ENCODE data around the gene TCF7. TPM values are rescaled to one million over a fixed set of nuclear protein-coding genes. Genes with fewer than 3 reads are reported as not detected.

Gene TCF7
- total RNA-seq, 6 experiments from 2014 or later, result 0.99 to 3.9 (median 3.2) TPM

DNA sequence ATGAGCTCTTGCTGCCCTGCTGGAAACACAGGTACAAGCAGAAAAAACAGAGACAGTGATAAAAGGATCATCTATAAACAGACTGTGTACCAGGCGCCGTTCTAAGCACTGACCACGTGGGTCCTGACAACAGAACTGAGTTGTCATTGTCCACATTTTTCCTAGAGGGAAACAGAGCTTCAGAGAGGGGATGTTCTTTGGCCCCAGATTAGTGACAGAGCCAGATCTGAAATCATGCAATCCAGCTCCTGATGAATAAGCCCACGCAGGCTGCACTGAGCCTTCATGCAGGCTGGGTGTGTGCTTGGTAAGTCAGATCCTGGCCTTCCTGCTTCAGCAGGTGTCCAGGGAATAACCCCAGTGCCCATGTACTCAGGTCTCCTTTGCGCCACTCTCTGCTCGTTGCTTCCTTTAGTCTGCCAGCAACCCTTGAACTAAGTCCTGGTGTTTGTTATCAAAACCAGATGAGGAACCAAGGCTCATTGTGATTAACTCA lies 22.8 kb upstream of the TCF7 start:
- TF ChIP-seq, protein P1, sequence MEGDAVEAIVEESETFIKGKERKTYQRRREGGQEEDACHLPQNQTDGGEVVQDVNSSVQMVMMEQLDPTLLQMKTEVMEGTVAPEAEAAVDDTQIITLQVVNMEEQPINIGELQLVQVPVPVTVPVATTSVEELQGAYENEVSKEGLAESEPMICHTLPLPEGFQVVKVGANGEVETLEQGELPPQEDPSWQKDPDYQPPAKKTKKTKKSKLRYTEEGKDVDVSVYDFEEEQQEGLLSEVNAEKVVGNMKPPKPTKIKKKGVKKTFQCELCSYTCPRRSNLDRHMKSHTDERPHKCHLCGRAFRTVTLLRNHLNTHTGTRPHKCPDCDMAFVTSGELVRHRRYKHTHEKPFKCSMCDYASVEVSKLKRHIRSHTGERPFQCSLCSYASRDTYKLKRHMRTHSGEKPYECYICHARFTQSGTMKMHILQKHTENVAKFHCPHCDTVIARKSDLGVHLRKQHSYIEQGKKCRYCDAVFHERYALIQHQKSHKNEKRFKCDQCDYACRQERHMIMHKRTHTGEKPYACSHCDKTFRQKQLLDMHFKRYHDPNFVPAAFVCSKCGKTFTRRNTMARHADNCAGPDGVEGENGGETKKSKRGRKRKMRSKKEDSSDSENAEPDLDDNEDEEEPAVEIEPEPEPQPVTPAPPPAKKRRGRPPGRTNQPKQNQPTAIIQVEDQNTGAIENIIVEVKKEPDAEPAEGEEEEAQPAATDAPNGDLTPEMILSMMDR (IDR thresholded peaks at IDR 0.05), result no peak
- no peak for DNase-seq
- H3K4me1 Mint-ChIP-seq (ENCODE audit: low read depth), result no peaks in the 10 kb centered on the region
- peaks cover 55% of the 10 kb centered on the region for H3K27me3 Mint-ChIP-seq (ENCODE audit: insufficient read depth)
- no peak overlapping the region for H3K27ac Mint-ChIP-seq
- no peaks in the 10 kb centered on the region for H3K9me3 Mint-ChIP-seq
- H3K4me3 Mint-ChIP-seq, result no peak overlapping the region
- H3K36me3 Mint-ChIP-seq (ENCODE audit: low read depth), result no peaks in the 10 kb centered on the region

DNA sequence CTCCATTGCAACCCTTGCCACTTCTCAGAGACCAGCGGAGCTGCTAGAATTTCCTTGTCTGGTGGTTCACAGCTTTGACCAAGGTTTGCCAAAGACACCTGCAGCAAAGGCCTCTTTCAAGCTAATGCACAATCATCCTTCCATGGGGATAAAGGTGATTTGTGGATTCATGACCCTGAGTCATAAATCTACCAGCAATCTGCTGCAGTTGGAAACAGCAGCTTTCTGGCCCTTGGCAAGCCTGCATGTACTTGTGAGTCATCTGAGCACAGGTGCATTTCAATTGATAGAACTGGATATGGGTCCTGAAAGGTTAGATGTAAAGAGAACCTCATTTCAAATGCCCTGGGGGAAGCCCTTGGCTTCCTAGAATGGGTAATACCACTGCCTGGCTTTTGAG lies 21.6 kb upstream of the TCF7 start:
- Mint-ChIP-seq H3K9me3 (no peaks in the 10 kb centered on the region), H3K36me3 (ENCODE audit: low read depth) (no peaks in the 10 kb centered on the region), H3K4me1 (ENCODE audit: low read depth) (no peaks in the 10 kb centered on the region), H3K27me3 (ENCODE audit: insufficient read depth) (peaks cover 51% of the 10 kb centered on the region), H3K4me3 (no peak overlapping the region), H3K27ac (no peak overlapping the region)
- TF ChIP-seq, protein P1 (IDR thresholded peaks at IDR 0.05), result no peak
- DNase-seq, result no peak

DNA sequence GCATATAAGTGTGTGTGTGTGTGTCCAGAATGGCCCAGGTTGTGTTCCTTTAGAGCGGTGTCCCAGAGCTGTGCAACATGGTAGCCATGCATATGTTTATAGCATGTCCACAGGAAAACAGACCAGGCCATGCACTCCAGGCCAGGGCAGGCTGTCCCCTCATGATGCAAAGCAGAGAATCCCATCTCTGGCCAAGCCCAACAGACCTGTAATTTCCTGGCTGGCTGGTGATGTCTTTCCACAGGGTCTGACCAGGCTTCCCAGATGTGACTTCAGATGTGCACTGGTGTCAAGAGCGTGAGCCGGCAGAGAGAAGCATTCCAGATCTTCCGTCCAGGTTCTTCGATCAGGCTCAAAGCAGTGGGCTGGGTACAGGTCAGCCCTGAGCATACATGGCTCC lies 21.1 kb upstream of the TCF7 start:
- H3K4me3 Mint-ChIP-seq, result no peak overlapping the region
- no peak for DNase-seq
- H3K9me3 Mint-ChIP-seq, result no peaks in the 10 kb centered on the region
- H3K27me3 Mint-ChIP-seq (ENCODE audit: insufficient read depth), result peaks cover 50% of the 10 kb centered on the region
- no peaks in the 10 kb centered on the region for H3K4me1 Mint-ChIP-seq (ENCODE audit: low read depth)
- no peaks in the 10 kb centered on the region for H3K36me3 Mint-ChIP-seq (ENCODE audit: low read depth)
- H3K27ac Mint-ChIP-seq, result no peak overlapping the region
- TF ChIP-seq, protein P1 (IDR thresholded peaks at IDR 0.05), result no peak

DNA sequence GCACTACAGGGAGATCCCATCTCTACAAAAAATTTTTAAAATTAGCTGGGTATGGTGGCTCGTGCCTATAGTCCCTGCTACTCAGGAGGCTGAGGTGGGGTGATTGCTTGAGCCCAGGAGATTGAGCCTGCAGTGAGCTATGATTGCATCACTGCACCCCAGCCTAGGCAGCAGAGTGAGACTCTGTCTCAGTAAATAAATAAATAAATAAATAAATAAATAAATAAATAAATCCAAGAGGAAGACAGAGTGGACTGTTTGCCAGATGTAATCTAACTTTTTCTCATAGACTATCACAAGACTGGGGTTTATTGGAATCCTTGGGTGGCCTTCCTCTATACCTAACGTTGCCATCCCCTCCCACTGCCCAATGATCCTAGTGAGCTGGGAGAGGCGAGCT lies 19.2 kb upstream of the TCF7 start:
- Mint-ChIP-seq H3K27ac (no peak overlapping the region), H3K36me3 (ENCODE audit: low read depth) (no peaks in the 10 kb centered on the region), H3K9me3 (no peaks in the 10 kb centered on the region), H3K4me1 (ENCODE audit: low read depth) (peaks cover 4% of the 10 kb centered on the region), H3K4me3 (no peak overlapping the region), H3K27me3 (ENCODE audit: insufficient read depth) (peaks cover 37% of the 10 kb centered on the region)
- TF ChIP-seq, protein P1 (IDR thresholded peaks at IDR 0.05), result no peak
- no peak for DNase-seq

- no peak overlapping the region for H3K27ac Mint-ChIP-seq
- TF ChIP-seq, protein P1 (IDR thresholded peaks at IDR 0.05), result no peak
- H3K4me1 Mint-ChIP-seq (ENCODE audit: low read depth), result peaks cover 11% of the 10 kb centered on the region
- H3K4me3 Mint-ChIP-seq, result no peak overlapping the region
- no peak for DNase-seq
- H3K27me3 Mint-ChIP-seq (ENCODE audit: insufficient read depth), result peaks cover 31% of the 10 kb centered on the region
- no peaks in the 10 kb centered on the region for H3K36me3 Mint-ChIP-seq (ENCODE audit: low read depth)
- no peaks in the 10 kb centered on the region for H3K9me3 Mint-ChIP-seq
These were observed 18.4 kb upstream of the TCF7 start for GRCh38 chr5:134095887-134096589.

All from HFFc6 (cell line).